Mammary epithelial cell (primary cell): ENCODE data around the gene PRUNE1.

ENCODE experiments used
- CTCF ChIP-seq, 2 donors: IDR thresholded peaks in 1 of 2; conservative IDR thresholded peaks in 1 of 2; 2 replicates each; pipeline ENCODE4 v1.5.1; 2011 to 2012; ENCODE audit warnings: inconsistent platforms in 2 of 2, low read length in 2 of 2, mild to moderate bottlenecking in 2 of 2, control low read depth in 1 of 2, low read depth in 1 of 2; ENCODE audit not compliant: insufficient read depth in 1 of 2; ENCODE audit errors: extremely low read depth in 1 of 2
- EZH2 ChIP-seq: IDR thresholded peaks from 2 replicates; pipeline ENCODE4 v1.6.1; 2012; ENCODE audit warnings: low read length, inconsistent platforms, borderline replicate concordance

GRCh38 chr1:150994248-150994647 is 14.0 kb upstream of the PRUNE1 start:
- TF ChIP-seq CTCF (conservative IDR thresholded peaks at IDR 0.05 in 1 of 2, IDR thresholded peaks at IDR 0.05 in 1 of 2; ENCODE audit: extremely low read depth in 1 of 2, insufficient read depth in 1 of 2, low read depth in 1 of 2, low read length in 2 of 2): no peak
- TF ChIP-seq EZH2: no peak
